Measurements from ENCODE around the gene NAA60.
A peak's percentile ranks its signal among the peaks of the same experiment; 100 is the strongest.

The NAA60 gene

DNA sequence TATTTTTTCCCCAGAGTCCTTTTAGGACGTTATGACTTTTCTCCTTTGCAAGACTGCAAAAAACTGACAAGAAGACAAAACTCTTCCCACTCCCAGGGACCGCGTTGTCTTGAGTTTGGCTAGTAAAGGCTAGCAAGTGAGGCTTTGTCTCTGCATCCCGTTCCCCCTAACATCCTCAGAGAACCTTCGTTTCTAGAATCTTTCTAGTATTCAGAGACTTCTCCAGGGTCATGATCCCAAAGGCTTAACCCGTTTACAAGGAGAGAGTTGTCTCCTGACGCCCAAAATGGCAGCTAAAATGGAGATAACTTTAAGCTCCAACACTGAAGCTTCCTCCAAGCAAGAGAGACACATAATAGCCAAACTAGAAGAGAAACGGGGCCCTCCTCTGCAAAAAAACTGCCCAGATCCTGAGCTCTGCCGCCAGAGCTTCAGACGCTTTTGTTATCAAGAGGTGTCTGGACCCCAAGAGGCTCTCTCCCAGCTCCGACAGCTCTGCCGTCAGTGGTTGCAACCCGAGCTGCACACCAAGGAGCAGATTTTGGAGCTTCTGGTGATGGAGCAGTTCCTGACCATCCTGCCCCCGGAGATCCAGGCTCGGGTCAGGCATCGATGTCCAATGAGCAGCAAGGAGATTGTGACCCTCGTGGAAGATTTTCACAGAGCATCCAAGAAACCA, 41.6 kb upstream of the NAA60 start:
- 0 out of 2 replicates have a peak, but pooled peaks cover 2% of the 10 kb centered on the region for H3K9me3 ChIP-seq (ENCODE audit: insufficient read depth, low read depth, low read length)
- peak overlapping the region; percentile 98 for H3K4me3 ChIP-seq (ENCODE audit: low read length, poor library complexity, severe bottlenecking)
- H3K79me2 ChIP-seq (ENCODE audit: insufficient read depth, low read length), result peaks cover 28% of the 10 kb centered on the region
- no peak for TF ChIP-seq CTCF (conservative IDR thresholded peaks at IDR 0.05; ENCODE audit: low read length)
- TF ChIP-seq EZH2phosphoT487 (IDR thresholded peaks at IDR 0.05; ENCODE audit: borderline replicate concordance), result no peak
- H2AFZ ChIP-seq (ENCODE audit: low read length), result peak overlapping the region; percentile 67
- peak overlapping the region; percentile 84 for H3K4me2 ChIP-seq (ENCODE audit: low read depth, low read length, poor library complexity, severe bottlenecking)
- no peaks in the 10 kb centered on the region for H3K36me3 ChIP-seq (ENCODE audit: insufficient read depth, low read length)
- H3K9ac ChIP-seq (ENCODE audit: low read depth, low read length, poor library complexity, severe bottlenecking), result peak overlapping the region; percentile 86
- no peaks in the 10 kb centered on the region for H3F3A ChIP-seq (ENCODE audit: low read depth)
- no peaks in the 10 kb centered on the region for H3K9me2 ChIP-seq (replicated peaks; ENCODE audit: low read depth, low read length)
- peaks cover 4% of the 10 kb centered on the region for H3K4me1 ChIP-seq (ENCODE audit: insufficient read depth, low read length, poor library complexity, severe bottlenecking)
- H3K27me3 ChIP-seq (ENCODE audit: insufficient read depth, low read length, poor library complexity, severe bottlenecking), result no peaks in the 10 kb centered on the region
- no peaks in the 10 kb centered on the region for H4K20me1 ChIP-seq (ENCODE audit: insufficient read depth, low read length, poor library complexity, severe bottlenecking)

GRCh38 chr16:3408561-3409197, 34.8 kb upstream of the NAA60 start:
- TF ChIP-seq CTCF (conservative IDR thresholded peaks at IDR 0.05; ENCODE audit: low read length) (no peak), EZH2phosphoT487 (IDR thresholded peaks at IDR 0.05; ENCODE audit: borderline replicate concordance) (no peak)
- no peaks in the 10 kb centered on the region for H3K9me2 ChIP-seq (replicated peaks; ENCODE audit: low read depth, low read length)
- no peak overlapping the region for H3K4me3 ChIP-seq (ENCODE audit: low read length, poor library complexity, severe bottlenecking)
- H3K4me2 ChIP-seq (ENCODE audit: low read depth, low read length, poor library complexity, severe bottlenecking), result no peak overlapping the region
- H4K20me1 ChIP-seq (ENCODE audit: insufficient read depth, low read length, poor library complexity, severe bottlenecking), result no peaks in the 10 kb centered on the region
- H2AFZ ChIP-seq (ENCODE audit: low read length), result no peak overlapping the region
- H3K9me3 ChIP-seq (ENCODE audit: insufficient read depth, low read depth, low read length), result peaks cover 19% of the 10 kb centered on the region; the same call in 1 of the 2 replicates
- H3F3A ChIP-seq (ENCODE audit: low read depth), result no peaks in the 10 kb centered on the region
- no peaks in the 10 kb centered on the region for H3K4me1 ChIP-seq (ENCODE audit: insufficient read depth, low read length, poor library complexity, severe bottlenecking)
- peaks cover 5% of the 10 kb centered on the region; the same call in 1 of the 2 replicates for H3K79me2 ChIP-seq (ENCODE audit: insufficient read depth, low read length)
- H3K9ac ChIP-seq (ENCODE audit: low read depth, low read length, poor library complexity, severe bottlenecking), result no peak overlapping the region
- no peaks in the 10 kb centered on the region for H3K27me3 ChIP-seq (ENCODE audit: insufficient read depth, low read length, poor library complexity, severe bottlenecking)
- H3K36me3 ChIP-seq (ENCODE audit: insufficient read depth, low read length), result peaks cover 9% of the 10 kb centered on the region; the same call in 1 of the 2 replicates

GRCh38 chr16:3413730-3414379, 29.6 kb upstream of the NAA60 start:
- TF ChIP-seq EZH2phosphoT487 (IDR thresholded peaks at IDR 0.05; ENCODE audit: borderline replicate concordance), result no peak
- H3K4me1 ChIP-seq (ENCODE audit: insufficient read depth, low read length, poor library complexity, severe bottlenecking), result no peaks in the 10 kb centered on the region
- H3K9ac ChIP-seq (ENCODE audit: low read depth, low read length, poor library complexity, severe bottlenecking), result no peak overlapping the region
- no peaks in the 10 kb centered on the region for H3K79me2 ChIP-seq (ENCODE audit: insufficient read depth, low read length)
- H3K27me3 ChIP-seq (ENCODE audit: insufficient read depth, low read length, poor library complexity, severe bottlenecking), result no peaks in the 10 kb centered on the region
- no peaks in the 10 kb centered on the region for H3F3A ChIP-seq (ENCODE audit: low read depth)
- peaks cover 1% of the 10 kb centered on the region; the same call in 1 of the 2 replicates for H3K36me3 ChIP-seq (ENCODE audit: insufficient read depth, low read length)
- no peaks in the 10 kb centered on the region for H3K9me2 ChIP-seq (replicated peaks; ENCODE audit: low read depth, low read length)
- H4K20me1 ChIP-seq (ENCODE audit: insufficient read depth, low read length, poor library complexity, severe bottlenecking), result no peaks in the 10 kb centered on the region
- no peak overlapping the region for H3K4me3 ChIP-seq (ENCODE audit: low read length, poor library complexity, severe bottlenecking)
- H3K4me2 ChIP-seq (ENCODE audit: low read depth, low read length, poor library complexity, severe bottlenecking), result no peak overlapping the region
- peaks cover 1% of the 10 kb centered on the region; the same call in 1 of the 2 replicates for H3K9me3 ChIP-seq (ENCODE audit: insufficient read depth, low read depth, low read length)
- no peak overlapping the region for H2AFZ ChIP-seq (ENCODE audit: low read length)

Measured in Loucy (cell line).